ENCODE data around the gene TRIM31.

TRIM31 gene

GRCh38 chr6:30102970-30103871 is 9.7 kb downstream of the TRIM31 start:
- no peak overlapping the region for H3K27ac ChIP-seq
- TF ChIP-seq CTCF (conservative IDR thresholded peaks at IDR 0.05) = peak; percentile 87

GRCh38 chr6:30102414-30102969 is 10.4 kb downstream of the TRIM31 start:
- TF ChIP-seq CTCF (conservative IDR thresholded peaks at IDR 0.05) = no peak
- peak overlapping the region; percentile 26; the same call in 1 of the 2 replicates for H3K27ac ChIP-seq

GRCh38 chr6:30101444-30102413 is 11.2 kb downstream of the TRIM31 start:
- peak; percentile 27; the same call in 1 of the 2 replicates for TF ChIP-seq CTCF (conservative IDR thresholded peaks at IDR 0.05)
- H3K27ac ChIP-seq = peak overlapping the region; percentile 26; the same call in 1 of the 2 replicates

DNA sequence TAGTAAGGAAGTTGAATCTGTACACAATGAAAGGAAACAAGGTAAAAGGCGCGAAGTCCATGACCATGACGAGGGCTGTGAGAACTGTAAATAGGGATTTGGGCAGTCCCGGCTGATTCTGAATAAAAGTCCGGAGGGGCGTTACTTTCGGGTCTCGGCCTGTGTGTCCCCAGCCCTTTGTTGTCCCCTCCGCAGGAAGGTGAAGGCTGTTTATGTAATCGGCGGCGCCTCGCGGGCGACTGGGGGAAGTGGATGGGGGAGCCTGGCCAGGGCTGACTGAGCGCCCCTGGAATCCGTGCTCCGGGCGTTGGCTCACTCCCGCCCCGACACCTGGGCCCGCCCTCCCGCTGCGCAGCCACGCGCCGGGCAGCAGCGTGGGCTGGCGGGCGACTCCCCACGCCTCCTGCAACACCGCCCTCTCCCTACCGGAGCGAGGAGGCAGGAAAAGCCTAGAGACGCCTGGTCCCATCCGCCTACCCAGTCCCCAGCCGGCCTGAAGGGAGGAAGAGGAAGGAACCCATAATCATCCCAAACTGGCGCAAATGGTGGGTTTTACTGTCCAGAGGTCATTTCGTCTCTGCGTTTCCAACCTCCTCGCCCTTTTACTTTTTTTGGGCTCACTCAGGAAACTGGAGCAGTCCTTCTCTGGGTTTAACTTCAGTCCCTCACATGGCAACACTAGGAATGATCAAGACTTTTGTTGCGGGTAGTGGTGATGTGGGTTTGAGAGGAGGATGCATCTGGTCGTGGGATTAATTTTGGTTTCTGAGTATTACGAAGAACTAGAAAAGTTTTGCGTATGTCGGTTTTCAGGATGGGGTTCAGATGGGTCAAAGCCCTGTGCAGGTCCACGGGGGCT is 12.1 kb downstream of the TRIM31 start:
- peak overlapping the region; percentile 26; the same call in 1 of the 2 replicates for H3K27ac ChIP-seq
- TF ChIP-seq CTCF (conservative IDR thresholded peaks at IDR 0.05) = peak; percentile 37

GRCh38 chr6:30100154-30100553 is 12.7 kb downstream of the TRIM31 start:
- H3K27ac ChIP-seq = no peak overlapping the region
- TF ChIP-seq CTCF (conservative IDR thresholded peaks at IDR 0.05) = no peak

- H3K27ac ChIP-seq = no peak overlapping the region
- no peak for TF ChIP-seq CTCF (conservative IDR thresholded peaks at IDR 0.05)
Measured at GRCh38 chr6:30097902-30098768, 14.8 kb downstream of the TRIM31 start.

All from VCaP (cell line).